OCI-M1 (cell line): Measurements from ENCODE around the gene PRRC2A.
"Not testable (repeated sequence)": the region's sequence is repeated elsewhere in the genome, so short reads cannot be mapped to it uniquely, and the experiment has no call there.

Source experiments
- DNase-seq: peaks from one replicate; lab custom pipeline; 2025; lab: John Stamatoyannopoulos, UW

Gene PRRC2A

DNA sequence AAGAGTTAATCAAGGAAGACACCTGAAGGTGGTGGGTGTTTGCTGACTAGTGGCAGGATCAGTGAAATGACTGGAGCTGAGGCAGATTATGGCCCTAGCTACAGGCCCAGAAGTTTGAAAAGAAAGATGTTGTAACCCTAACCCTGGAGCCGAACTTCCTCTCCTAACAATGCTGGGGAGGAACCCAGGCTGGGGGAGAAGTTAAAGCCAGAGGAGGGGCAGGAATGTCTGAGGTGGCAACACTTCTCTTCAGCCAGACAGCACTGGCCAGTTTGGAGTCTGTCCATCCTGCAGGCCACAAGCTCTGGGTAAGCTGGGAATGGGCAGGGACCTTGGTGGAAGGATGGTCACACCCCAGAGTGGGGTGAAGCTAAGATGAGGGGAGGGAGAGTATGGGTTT is 34.5 kb upstream of the PRRC2A start, which contains the start of gene LST1:
Gene LST1, plus strand, starts transcription at position 270 of the 400 bp plus-strand sequence. CDS start 1,023 bp downstream, outside the sequence.
- DNase-seq: peak; percentile 63

DNA sequence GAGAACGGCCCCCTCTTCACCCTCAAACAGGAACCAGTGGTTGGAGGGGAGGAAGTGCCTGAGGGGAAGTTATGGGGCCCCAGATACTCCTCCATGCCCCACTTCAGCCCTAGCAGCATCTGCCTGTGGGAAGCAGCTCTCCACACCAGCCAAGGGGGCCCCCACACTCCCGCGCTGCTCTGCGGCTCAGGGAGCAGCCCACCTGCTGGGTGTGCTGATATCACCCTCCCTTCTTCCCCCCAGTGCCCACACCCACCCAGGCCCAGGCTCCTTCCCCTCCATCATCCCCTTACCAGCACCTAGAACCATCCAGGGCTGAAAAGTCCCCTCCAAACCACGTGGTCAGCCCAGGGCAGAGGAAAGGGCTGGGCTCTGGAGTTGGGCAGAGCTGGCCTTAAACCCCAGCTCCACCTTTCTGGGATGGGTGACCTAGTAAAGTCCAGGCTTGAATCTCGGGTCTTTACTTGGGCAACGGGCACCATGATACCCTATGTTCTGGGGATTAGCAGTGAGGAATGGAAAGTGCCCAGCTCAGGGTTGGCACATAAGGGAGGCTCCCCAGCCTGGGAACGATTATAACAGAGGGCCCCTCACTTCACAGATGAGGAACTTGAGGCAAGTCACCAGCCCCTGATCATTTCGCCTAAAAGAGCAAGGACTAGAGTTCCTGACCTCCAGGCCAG is 33.8 kb upstream of the PRRC2A start:
- DNase-seq: peak; percentile 49

DNA sequence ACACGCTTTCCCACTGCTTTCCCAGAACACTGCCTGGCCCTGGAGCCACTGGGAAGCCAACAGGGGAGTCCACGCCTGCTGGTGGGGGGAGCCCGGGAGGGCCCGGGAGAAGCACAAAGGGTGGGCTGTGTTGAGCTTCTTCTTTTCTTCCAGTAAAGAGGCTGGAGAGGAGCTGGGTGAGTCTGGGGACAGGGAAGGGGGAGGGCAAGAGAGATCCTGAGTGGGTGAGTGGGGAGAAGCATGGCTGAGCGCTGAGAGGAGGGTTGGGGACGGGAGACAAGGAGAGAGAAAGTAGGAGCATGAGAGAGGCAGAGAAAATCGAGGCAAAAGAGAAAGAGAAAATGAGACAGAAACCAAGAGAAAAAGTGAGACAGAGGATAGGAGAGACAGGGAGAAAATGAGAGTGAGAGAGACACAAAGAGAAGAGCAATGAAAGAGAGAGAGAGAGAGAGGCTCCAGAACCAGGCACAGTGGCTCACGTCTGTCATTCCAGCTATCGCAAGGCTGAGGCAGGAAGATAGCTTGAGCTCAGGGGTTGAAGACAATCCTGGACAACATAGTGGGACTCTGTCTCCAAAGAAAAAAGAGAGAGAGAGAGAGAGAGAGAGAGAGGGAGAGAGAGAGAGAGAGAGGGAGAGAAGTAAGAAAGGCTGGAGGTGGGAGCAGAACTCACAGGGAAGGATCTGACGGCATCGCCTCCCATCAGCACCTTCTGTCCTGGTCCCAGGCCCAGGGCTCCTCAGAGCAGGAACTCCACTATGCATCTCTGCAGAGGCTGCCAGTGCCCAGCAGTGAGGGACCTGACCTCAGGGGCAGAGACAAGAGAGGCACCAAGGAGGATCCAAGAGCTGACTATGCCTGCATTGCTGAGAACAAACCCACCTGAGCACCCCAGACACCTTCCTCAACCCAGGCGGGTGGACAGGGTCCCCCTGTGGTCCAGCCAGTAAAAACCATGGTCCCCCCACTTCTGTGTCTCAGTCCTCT is 32.4 kb upstream of the PRRC2A start:
- DNase-seq: no peak

DNA sequence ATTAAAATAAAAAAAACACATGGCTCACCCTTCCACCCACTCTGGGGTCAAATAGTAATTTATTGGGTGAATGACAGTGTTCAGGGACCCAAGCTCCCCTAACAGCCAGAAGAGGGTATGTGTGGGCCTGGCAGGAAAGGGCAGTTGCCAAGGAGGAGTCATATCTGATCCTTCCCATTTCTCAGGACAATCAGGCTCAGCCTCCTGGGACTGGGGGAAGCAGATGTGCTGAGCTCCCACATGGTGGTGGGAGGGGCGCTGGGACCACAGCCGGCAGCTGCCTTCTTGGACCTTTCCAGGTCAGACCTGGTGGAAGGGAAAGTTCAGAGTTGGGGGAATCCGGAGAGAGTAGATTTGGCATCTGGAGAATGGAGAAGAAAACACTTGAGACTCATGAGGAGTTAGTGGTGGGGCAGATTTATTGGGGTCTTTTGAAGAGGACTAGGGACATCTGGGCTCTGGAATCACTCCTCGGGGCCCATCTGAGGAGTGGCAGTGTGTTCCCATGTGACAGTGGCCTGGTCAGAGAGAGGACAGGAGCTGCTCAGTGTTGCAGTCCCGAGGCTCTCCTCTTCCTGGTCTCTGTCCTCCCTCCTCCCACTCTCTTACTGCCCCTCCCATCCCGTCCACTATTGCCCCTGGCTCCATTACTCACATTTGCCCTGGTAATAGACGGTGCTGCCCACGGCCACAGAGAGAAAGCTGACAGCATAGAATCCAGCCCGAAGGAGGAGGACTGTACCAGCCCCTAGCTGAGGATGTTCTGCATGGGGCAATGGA is 31.5 kb upstream of the PRRC2A start:
- no peak for DNase-seq

DNA sequence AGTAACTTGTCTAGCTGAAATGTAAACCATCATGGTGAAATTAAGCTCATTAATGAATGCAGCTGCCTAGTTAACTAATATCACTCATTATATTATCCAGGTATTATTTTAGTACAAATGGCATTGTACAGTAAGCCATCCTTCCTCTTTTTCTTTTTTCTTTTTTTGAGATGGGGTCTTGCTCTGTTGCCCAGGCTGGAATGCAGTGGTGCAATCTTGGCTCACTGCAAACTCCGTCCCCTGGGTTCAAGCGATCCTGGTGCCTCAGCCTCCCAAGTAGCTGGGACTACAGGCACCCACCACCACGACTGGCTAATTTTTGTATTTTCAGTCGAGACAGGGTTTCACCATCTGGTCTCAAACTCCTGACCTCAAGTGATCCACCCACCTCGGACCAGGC is 29.8 kb upstream of the PRRC2A start:
- not testable (repeated sequence) for DNase-seq

DNA sequence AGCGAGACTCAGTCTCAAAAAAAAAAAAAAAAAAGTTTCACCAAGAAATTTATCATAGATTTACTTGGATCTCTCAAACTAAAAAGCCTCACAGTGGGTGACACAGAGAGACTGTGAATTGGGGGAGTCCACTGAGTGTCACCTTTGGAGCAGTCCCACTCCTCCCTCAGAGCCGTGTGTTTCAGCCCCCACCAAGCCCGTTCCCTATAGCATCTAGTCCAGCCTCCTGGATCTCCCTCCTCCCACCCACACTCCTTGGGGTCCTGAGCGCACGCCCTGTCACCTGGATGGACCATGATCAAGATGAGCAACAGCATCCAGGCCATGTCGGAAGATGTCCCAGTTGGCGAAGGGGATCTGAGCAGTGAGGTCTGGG is 28.1 kb upstream of the PRRC2A start:
- no peak for DNase-seq

DNA sequence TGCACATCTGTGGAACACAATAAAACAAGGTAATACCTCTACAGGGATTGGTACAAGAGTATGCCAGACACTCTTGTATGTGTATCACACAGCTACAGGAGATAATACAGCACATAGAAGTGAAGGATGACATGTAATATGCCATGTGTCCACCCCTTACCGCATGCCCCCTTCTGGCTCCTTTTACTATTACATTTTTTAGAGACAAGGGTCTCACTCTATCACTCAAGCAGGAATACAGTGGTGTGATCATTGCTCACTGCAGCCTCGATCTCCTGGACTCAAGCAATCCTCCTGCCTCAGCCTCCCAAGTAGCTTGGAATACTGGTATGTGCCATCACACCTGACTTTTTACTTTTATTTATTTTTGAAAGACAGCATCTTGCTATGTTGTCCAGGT is 23.5 kb upstream of the PRRC2A start:
- peak; percentile 82 for DNase-seq

DNA sequence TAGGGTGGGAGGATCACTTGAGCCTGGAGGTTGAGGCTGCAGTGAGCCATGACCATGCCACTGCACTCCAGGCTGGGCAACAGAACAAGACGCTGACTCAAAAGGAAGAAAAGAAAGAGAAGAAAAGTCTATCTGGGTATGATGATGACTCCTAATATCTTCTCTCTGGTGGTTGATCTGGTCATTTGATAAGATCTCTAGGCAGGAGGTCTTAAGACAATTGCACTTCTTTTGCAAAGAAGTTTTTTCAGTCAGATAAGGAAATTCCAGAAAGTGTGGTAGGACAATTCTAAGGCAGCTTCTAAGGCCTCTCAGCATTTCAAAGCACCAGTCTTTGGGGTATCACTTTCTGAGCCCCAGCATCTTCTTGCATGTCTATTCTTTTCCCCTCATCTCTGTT is 13.2 kb upstream of the PRRC2A start:
- no peak for DNase-seq

DNA sequence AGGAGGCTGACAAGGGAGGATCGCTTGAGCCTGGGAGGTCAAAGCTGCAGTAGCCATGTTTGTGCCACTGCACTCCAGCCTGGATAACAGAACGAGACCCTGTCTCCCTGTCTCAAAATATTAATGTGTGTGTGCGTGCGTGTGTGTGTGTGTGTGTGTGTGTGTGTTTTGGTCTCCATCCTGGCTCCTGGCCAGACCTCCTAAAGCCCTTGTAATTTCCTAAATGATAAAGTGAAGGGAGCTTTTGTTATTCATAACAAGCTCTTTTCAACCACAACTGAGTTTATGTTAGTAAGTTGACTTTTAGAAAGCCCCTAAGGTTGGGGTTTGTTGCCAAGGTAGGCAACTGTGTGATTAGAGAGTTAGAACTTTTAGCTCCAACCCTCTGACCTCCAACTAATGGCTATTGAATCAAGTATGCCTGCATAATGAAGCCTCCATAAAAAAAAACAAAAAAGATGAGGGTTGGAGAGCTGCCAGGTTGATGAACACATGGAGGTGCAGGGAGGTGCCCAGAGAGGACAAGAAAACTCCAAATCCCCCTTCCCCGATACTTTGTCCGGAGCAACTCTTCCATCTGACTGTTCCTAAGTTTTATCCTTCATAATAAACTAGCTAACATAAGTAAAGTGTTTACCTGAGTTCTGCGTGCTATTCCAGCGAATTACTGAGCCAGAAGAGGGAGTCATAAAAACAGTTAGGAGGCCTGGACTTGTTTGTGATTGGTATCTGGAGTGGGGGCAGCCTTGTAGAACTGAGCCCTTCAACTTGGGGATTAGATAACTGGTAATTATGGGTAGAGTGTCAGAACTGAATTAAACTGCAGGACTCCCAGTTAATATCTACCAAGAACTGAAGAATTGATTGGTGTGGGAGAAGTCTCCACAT is 10.8 kb upstream of the PRRC2A start:
- DNase-seq: peak; percentile 53

DNA sequence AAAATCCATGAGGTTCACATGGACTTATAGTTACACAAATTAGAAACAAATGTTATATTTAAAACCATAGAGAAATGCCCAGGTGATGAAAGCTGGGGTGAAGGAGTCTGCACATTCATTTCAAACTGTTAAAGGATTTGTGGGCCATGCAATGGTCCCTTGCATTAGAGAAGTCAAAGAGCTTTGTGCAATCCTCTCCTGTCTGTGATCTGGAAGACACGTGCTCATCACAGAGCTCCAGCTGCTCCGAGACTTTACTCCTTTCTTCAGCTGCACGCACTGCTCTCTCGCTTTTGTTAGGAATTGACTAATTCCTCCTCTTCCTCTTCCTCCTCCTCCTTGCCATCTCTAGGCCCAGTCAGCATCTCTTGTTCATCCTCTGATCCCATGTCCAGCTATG is 9.5 kb upstream of the PRRC2A start:
- DNase-seq: no peak

DNA sequence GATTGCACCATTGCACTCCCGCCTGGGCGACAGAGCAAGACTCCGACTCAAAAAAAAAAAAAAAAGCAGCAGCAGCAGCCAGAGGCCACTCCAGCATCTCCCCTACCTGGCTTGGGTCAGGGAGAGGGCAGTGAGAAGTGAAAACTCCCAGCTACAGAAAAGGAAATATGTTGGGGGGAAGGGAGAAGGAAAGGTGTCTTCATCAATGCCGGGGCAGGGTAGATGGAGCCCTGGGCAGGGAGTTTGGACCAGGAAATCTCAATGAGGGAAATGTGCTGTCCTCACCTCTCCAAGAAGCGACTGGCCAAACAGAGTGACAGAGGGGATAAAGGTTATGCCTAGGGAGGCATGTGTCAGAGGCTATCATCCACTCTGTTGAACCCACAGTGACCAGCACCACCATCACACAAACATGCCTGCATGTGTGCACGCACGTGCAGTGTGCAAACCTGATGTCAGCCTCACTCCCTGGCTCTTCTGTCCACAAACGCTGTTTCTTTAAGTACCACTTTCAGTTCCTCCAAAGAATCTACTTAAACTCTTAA is 6.4 kb upstream of the PRRC2A start:
- no peak for DNase-seq

DNA sequence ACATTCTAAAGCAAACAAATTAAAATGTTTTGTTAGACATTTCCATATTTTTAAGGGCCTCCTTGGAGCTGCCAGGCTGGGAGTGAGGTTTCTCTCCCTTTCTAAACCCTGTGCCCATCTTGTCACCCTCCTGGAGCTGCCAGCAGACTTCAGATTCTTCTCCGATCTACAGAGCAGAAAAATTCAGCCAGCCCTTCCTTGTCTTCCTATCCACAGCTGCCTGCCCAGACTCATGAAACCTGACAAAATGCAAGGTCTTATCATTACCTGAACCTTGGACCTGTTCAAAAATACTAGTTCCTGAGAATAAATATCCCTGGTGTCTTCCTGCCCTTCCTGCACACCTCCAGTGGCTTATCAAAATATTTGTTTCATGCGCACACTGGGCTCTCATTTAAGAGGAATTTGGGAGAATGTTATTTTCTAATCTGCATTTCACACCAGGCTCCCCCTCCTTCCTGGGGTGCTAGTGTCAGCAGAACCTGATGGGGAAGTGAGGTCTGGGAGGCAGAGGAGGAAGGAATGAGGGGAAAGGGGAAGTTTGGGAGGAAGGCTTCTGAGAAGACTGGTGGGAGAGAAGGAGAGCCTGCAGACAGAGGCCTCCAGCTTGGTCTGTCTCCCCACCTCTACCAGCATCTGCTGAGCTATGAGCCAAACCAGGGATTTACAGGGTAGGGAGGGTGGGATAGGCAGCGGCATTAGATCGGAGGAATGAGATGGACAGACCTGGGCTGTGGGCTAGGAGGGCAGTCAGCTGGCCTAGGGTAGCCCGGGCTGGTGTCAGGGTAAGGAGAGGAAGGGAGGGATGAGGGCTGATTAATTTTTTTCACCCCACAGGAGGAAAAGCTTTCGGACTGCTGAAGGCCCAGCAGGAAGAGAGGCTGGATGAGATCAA is 5.6 kb upstream of the PRRC2A start, which contains the start of gene AIF1:
Gene AIF1, plus strand, starts transcription at position 551 of the 895 bp plus-strand sequence. Its CDS starts 96 bp downstream, at position 647.
- DNase-seq: peak; percentile 71

DNA sequence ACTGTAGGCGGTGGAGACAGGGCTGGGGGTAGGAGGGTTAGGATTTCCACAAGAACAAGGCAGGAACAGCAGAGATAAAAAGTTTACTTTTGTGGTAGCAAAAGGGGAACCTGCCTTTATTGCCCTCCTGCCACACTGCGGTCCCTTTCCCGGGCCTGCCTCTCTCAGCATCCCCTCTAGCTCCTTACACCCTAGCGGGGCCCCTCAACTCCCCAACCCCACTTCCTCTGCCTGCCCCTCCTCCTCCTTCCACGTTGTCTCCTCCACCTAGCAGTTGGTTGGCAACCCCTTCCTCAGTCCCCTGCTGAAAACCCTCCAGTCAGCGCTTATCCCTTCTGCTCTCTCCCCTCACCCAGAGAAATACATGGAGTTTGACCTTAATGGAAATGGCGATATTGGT is 4.8 kb upstream of the PRRC2A start:
- peak; percentile 84 for DNase-seq

DNA sequence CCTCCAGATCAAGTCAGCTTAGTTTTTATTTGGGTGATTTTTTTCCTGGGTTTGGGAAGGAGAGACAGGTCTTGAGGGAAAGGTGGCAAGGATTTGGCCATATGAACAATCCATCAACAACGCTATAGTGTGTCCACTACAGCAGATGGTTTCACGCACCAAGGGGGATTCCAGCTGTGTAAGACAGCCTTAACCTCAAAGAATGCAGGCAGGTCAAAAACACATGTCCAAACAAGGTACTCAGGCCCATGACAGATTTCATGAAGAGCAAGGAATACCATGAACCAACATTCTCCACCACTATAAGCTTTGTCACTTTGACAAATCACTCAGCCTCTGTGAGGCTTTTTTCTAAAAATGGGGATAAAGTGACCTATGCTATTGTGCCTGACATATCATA is 3.5 kb upstream of the PRRC2A start:
- DNase-seq: no peak

DNA sequence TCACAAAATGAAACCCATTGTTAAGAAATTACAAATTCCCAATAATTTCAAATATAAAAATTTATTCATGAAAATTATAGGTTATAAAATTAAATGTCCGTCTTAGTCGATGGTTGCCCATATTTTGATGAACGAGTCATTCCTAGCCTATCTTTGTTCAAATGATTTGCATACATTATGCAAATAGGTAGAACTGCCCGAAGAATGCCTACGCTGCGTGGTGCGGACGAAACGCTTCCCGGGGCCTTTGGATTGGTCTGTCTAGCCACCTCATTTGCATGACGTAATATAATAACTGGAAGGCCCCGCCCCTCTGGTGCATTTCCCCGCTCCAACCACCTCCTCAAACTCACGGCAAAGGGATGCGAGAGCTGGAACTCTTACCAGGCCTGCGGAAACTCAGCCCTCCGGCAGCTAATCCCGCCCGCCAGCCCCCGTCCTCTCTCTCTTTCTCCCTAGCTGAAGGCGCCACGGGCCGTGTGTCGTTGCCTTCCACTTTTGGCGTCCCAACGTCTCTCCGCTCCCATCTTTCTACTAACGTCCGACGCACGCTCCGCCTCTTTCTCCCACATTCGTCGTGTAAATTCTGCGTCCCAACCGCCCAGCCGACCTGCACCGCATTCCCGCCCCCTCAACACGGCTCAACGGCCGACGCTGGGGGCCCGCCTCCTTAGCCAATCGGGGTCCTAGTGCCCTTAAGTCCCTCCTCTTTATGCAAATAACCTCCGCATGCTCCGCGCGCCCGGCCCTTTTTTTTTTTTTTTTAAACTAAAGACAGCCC is 520 bp upstream of the PRRC2A start:
- peak; percentile 100 for DNase-seq

DNA sequence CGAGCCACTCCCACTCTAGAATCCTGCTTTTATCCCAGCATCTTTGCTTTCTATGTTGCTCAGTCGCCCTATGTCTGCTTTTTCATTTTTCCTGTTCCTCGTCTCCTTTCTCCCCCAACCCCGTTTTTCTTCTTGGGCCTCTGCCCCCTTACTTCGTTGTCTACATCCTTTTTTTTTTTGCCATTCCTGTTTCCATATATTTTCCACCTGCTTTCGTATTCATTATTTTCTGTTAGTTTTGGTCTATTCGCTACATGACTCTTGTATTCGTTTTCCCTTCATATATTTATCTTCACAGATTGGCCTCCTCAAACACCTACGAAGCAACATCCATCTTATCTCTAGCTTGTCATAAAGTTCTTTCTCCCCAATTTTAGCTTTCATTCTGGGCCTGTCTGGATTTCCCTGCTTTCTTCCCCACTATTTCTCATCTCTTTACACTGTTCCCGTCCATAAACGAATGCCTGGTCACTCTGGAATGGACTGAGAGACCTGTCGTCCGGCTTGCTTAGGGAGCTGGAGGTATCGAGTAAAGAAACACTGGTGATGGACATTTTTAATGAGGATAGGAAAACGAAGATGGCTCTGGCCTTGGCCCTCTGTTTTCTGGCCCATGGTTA is 915 bp downstream of the PRRC2A start:
- DNase-seq: peak; percentile 58

DNA sequence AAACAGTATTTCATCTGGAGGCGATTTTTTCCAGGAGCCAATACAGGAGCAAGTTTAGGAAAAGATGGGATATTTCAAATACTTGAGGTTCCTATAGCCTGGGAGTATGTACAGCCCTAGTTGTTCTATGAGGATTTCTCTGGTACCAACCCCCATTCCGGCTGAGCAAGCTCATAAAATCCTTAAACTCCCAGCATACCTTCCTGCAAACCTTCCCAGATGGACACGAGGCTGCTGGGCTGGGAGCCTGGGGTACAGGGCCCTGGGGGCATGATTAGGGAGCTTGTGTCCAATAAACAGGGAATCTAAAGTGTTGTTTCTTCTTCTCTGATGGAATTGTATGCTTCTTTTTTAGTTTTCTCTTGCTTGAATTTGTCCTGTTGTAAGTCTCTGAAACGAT is 1.5 kb downstream of the PRRC2A start:
- DNase-seq: no peak

DNA sequence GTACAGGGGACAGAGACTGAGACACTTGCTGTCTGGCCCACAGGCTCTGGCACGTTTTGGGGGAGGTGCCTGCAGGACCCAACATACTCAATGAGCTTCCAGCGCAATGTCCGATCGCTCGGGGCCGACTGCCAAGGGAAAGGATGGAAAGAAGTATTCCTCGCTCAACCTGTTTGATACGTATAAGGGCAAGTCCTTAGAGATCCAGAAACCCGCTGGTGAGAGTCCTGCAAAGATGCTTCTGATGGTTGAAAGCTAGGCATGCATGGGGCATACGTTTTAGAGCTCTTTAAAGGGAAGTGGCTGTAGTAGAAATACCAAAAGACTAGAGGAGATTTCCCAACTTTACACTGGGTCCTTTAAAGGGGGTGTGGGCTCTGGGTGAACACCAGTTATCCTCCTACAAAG is 2.2 kb downstream of the PRRC2A start:
- DNase-seq: no peak

DNA sequence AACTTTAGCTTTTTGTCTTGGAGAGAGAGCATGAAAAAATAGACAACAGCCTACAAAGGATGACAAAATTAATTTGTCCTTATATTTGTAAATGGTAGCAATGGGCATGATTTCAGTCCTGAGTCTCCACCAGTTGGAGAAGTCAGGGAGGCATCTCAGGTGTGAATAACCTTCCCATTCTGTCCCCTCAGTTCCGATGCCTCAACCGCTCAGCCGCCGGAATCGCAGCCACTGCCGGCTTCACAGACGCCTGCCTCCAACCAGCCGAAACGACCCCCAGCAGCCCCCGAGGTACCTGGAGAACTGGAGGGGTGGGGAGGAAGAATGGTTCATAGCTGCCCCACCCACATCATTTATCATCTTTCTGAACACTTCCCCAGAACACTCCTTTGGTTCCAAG is 3.6 kb downstream of the PRRC2A start:
- no peak for DNase-seq
